HG03558 (cell line): Measurements from ENCODE around the gene ZFP92.

ENCODE experiments used
- ATAC-seq: cut with Tn5 transposase; IDR thresholded peaks from one replicate; pipeline ENCODE4 v1.9.1; 2021; ENCODE audit warnings: moderate number of reproducible peaks; ENCODE audit not compliant: unreplicated experiment; ENCODE audit errors: extremely low read depth

ZFP92 gene

DNA sequence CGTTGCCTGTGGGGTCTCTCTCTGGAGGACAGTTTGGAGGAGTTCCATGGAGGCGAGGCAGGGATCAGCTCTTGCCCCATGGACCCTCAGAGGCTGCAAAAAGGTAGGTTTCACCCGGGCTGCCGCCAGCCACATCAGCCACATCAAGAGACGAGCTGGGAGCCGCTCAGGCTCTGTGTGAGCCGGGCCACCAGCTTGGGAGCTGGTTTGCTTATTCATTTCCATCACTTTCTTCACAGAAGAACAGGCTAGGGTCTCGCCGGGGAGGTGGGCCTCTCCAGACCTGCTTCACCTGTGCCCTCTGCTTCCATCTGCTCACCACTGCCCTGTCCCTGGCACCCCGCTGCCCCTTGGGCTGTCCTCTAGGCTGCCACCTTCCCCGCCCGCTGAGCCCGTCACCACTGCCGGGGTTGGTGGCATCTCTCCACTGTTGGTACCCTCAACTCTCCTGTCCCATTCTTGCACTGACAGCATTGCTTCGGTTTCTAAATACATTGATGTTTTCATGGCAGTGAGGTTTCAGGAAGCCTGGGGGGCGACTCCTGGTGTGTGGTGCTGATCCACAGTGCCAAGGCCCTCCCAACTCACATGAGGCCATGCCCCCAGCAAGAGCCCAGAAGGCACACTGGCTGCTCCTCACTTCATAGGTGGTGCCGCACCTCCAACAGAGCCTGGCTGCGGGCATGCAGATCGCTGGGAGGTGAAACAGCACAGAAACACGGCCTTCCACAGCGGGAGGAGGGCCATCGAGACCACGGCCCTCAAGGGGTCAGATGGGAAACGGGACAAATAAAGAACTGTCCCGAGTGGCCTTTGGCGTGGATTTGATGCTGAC lies 39.1 kb downstream of the ZFP92 start:
- no peak for ATAC-seq

DNA sequence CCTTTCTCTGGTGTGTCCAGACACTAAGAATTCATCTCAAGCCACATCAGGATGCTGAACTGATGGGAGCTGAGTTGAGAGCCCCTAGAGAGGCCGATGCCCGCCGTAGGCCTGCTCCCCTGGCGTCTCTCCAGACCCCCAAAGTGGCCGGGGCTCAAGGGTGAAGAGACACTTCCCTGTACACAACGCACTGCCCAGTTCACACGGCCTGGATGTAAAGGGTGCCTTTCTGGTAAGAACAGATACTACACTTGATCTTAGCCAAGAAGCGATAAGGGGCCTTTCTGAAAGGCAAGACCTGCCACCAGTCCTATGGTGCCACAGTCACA lies 39.6 kb downstream of the ZFP92 start:
- ATAC-seq = no peak

DNA sequence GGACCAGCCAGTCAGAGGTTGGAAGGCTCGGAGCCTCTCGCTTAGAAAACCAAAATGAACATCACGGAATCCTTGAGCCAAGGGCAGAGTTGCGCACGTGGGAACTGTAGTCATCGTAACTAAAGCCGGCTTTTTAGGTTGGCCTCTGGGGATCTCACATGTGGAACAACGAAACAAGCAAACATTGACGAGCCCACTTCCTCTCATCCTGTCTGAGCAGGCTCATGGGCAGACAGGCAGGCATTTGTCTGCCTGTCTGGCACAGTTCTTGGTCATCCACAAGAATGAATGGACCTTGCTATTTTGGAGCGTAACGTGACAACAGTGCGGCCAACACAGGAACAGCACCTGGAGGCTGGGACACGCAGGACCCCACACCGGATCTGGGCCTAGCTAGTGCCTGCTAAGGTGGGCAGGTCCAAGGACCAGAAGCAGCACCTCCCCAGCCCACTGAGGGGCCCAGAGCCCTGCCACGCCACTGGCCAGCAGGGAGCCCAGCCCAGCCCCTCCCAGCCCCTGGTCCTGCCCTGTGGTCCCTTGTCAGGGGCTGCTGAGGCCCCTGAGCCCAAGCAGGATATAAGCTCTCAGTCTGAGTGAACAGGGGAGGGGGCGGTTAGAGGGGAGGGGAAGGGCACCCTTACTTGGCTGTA lies 43.8 kb downstream of the ZFP92 start:
- no peak for ATAC-seq

GRCh38 chrX:153455571-153455970 lies 44.3 kb downstream of the ZFP92 start:
- ATAC-seq = no peak

DNA sequence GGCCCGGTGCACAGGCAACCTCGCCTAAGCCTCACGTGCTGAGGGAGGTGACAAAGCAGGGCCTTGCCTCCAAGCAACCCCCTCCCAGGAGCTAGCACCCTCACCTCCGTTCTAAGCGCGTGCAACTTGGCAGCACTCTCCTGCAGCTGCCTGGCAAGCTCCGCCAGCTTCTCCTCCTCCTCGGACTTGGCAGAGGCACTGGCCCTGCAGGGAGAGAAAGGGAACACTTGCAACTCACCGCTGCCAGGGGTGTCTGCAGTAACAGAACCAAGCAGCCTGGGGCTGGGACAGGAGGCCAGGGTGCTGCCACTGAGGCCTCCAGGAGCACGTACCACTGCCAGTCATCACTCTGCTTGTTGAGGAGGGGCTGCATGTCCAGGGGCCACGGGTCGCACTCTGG lies 44.9 kb downstream of the ZFP92 start:
- ATAC-seq = no peak

GRCh38 chrX:153456704-153457103 lies 45.4 kb downstream of the ZFP92 start:
- no peak for ATAC-seq

GRCh38 chrX:153457136-153457825 lies 46.0 kb downstream of the ZFP92 start:
- no peak for ATAC-seq

- no peak for ATAC-seq
Measured at GRCh38 chrX:153457827-153458466, 46.7 kb downstream of the ZFP92 start.

GRCh38 chrX:153458476-153458875 lies 47.2 kb downstream of the ZFP92 start:
- ATAC-seq = no peak

GRCh38 chrX:153459986-153460385 lies 48.7 kb downstream of the ZFP92 start:
- no peak for ATAC-seq

DNA sequence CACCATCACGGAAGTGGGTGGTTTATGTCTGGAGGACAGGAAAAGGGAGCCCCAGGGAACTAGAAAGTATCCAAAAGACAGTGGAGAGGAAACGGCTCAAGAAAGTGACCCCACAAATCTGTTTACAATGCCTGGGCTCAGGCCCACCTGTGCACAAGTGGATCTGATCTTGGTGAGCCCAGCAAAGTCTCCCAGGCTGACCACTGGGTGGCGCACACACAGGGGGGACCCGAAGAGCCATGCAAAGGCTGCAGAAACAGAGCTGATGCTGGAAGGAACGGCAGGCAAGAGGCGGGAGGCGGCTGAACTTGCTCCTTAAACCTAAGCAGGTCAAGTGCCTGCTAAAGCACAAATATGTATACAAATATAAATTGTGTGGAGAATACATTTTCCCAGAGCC lies 49.6 kb downstream of the ZFP92 start:
- ATAC-seq = no peak
